H9 (cell line): ENCODE measurements around the gene ATXN7. TPM values are rescaled to one million over a fixed set of nuclear protein-coding genes. Genes with fewer than 3 reads are reported as not detected.

ENCODE experiments used
- DNase-seq: peaks from one replicate; pipeline ENCODE4 v3.0.0-alpha.2; 2017
- H2AFZ ChIP-seq: one replicate; pipeline ENCODE4 v1.6.1; 2013; ENCODE audit warnings: mild to moderate bottlenecking, low read length, control low read depth, moderate library complexity
- H2AK5ac ChIP-seq: 2 replicates; pipeline ENCODE4 v1.6.1; 2013; ENCODE audit warnings: low read length, control low read depth, mixed read lengths; ENCODE audit not compliant: insufficient read length
- H2BK120ac ChIP-seq: one replicate; pipeline ENCODE4 v1.6.1; 2013; ENCODE audit warnings: low read depth, mild to moderate bottlenecking, low read length, control low read depth, inconsistent platforms; ENCODE audit not compliant: poor library complexity, severe bottlenecking
- H2BK12ac ChIP-seq: 2 replicates; pipeline ENCODE4 v1.6.1; 2013; ENCODE audit warnings: low read length, control low read depth, mixed read lengths, low read depth; ENCODE audit not compliant: insufficient read length
- H2BK15ac ChIP-seq: 2 replicates; pipeline ENCODE4 v1.6.1; 2013; ENCODE audit warnings: low read depth, low read length, control low read depth
- H2BK20ac ChIP-seq: one replicate; pipeline ENCODE4 v1.6.1; 2013; ENCODE audit warnings: low read depth, mild to moderate bottlenecking, low read length, control low read depth, inconsistent platforms; ENCODE audit not compliant: poor library complexity, severe bottlenecking
- H2BK5ac ChIP-seq: 2 replicates; pipeline ENCODE4 v1.6.1; 2013; ENCODE audit warnings: low read length, control low read depth, mixed read lengths; ENCODE audit not compliant: insufficient read length
- H3K14ac ChIP-seq: 2 replicates; pipeline ENCODE4 v1.6.1; 2013; ENCODE audit warnings: low read length, control low read depth; ENCODE audit not compliant: insufficient read depth
- H3K18ac ChIP-seq: 2 replicates; pipeline ENCODE4 v1.6.1; 2013; ENCODE audit warnings: low read depth, mild to moderate bottlenecking, mixed read lengths, low read length, control low read depth; ENCODE audit not compliant: insufficient read length
- H3K23ac ChIP-seq: 2 replicates; pipeline ENCODE4 v1.6.1; 2013; ENCODE audit warnings: low read length, control low read depth, mixed read lengths, low read depth; ENCODE audit not compliant: insufficient read length
- H3K23me2 ChIP-seq: 2 replicates; pipeline ENCODE4 v1.6.1; 2013; ENCODE audit warnings: low read depth, mild to moderate bottlenecking, mixed read lengths, low read length, control low read depth; ENCODE audit not compliant: insufficient read length, poor library complexity, severe bottlenecking
- H3K27ac ChIP-seq: 2 replicates; pipeline ENCODE4 v1.5.1; 2013; ENCODE audit warnings: low read length, control low read depth, mixed read lengths, low read depth; ENCODE audit not compliant: insufficient read length
- H3K27me3 ChIP-seq: 2 replicates; pipeline ENCODE4 v1.6.1; 2013; ENCODE audit warnings: low read length, control low read depth, inconsistent platforms; ENCODE audit not compliant: insufficient read depth
- H3K4ac ChIP-seq: 2 replicates; pipeline ENCODE4 v1.6.1; 2013; ENCODE audit warnings: low read depth, mild to moderate bottlenecking, control low read depth, inconsistent platforms, low read length, moderate library complexity
- H3K4me1 ChIP-seq: 2 replicates; pipeline ENCODE4 v1.6.1; 2013; ENCODE audit warnings: low read length, control low read depth, inconsistent platforms; ENCODE audit not compliant: insufficient read depth
- H3K4me2 ChIP-seq: 2 replicates; pipeline ENCODE4 v1.6.1; 2013; ENCODE audit warnings: low read length, control low read depth, mixed read lengths; ENCODE audit not compliant: insufficient read length, insufficient read depth
- H3K56ac ChIP-seq: 2 replicates; pipeline ENCODE4 v1.6.1; 2013; ENCODE audit warnings: low read depth, mild to moderate bottlenecking, mixed read lengths, low read length, control low read depth; ENCODE audit not compliant: insufficient read length
- H3K79me1 ChIP-seq: 2 replicates; pipeline ENCODE4 v1.6.1; 2013; ENCODE audit warnings: low read depth, mild to moderate bottlenecking, moderate library complexity, low read length, control low read depth, inconsistent platforms; ENCODE audit not compliant: insufficient read depth, poor library complexity, severe bottlenecking
- H3K79me2 ChIP-seq: 2 replicates; pipeline ENCODE4 v1.6.1; 2013; ENCODE audit warnings: low read length, control low read depth, inconsistent platforms; ENCODE audit not compliant: insufficient read depth
- H3K9ac ChIP-seq: 2 replicates; pipeline ENCODE4 v1.6.1; 2013; ENCODE audit warnings: low read length, control low read depth, mixed read lengths; ENCODE audit not compliant: insufficient read length; ENCODE audit errors: extremely low read depth
- H3K9me3 ChIP-seq: one replicate; pipeline ENCODE4 v1.6.1; 2013; ENCODE audit warnings: low read depth, low read length, inconsistent platforms; ENCODE audit not compliant: control insufficient read depth
- H3T11ph ChIP-seq: one replicate; pipeline ENCODE4 v1.6.1; 2013; ENCODE audit warnings: mild to moderate bottlenecking, low read length, control low read depth, inconsistent platforms
- H4K20me1 ChIP-seq: one replicate; pipeline ENCODE4 v1.6.1; 2013; ENCODE audit not compliant: control insufficient read depth, insufficient read length, insufficient read depth
- H4K5ac ChIP-seq: 2 replicates; pipeline ENCODE4 v1.6.1; 2013; ENCODE audit warnings: low read depth, mild to moderate bottlenecking, mixed read lengths, low read length, control low read depth; ENCODE audit not compliant: insufficient read length
- H4K8ac ChIP-seq: replicated peaks from 2 replicates; pipeline ENCODE4 v1.6.1; 2013; ENCODE audit warnings: low read length, control low read depth, mixed read lengths, low read depth; ENCODE audit not compliant: insufficient read length
- H4K91ac ChIP-seq: 2 replicates; pipeline ENCODE4 v1.6.1; 2013; ENCODE audit warnings: low read depth, mild to moderate bottlenecking, moderate library complexity, mixed read lengths, low read length, control low read depth; ENCODE audit not compliant: insufficient read length
- H3K27ac Mint-ChIP-seq, 3 experiments: 2 replicates in 2 of 3; 3 replicates in 1 of 3; pipeline ENCODE4 v1.8.0; 2020 to 2021; ENCODE audit warnings: mixed read lengths in 3 of 3, mild to moderate bottlenecking in 1 of 3, moderate library complexity in 1 of 3
- H3K27me3 Mint-ChIP-seq: 2 replicates; pipeline ENCODE4 v1.8.0; 2021; ENCODE audit warnings: low read depth, mild to moderate bottlenecking, moderate library complexity, mixed read lengths
- H3K36me3 Mint-ChIP-seq, 3 experiments: 2 replicates in 2 of 3; 3 replicates in 1 of 3; pipeline ENCODE4 v1.8.0; 2020 to 2021; ENCODE audit warnings: low read depth in 3 of 3, mixed read lengths in 3 of 3; ENCODE audit not compliant: insufficient read depth in 1 of 3
- H3K4me1 Mint-ChIP-seq, 2 experiments: 2 replicates each; pipeline ENCODE4 v1.8.0; 2020; ENCODE audit warnings: mixed read lengths in 2 of 2
- H3K4me3 Mint-ChIP-seq, 2 experiments: 2 replicates in 1 of 2; 3 replicates in 1 of 2; pipeline ENCODE4 v1.8.0; 2020 to 2021; ENCODE audit warnings: mild to moderate bottlenecking in 2 of 2, mixed read lengths in 2 of 2, moderate library complexity in 1 of 2
- H3K9me3 Mint-ChIP-seq, 2 experiments: 2 replicates in 1 of 2; 3 replicates in 1 of 2; pipeline ENCODE4 v1.8.0; 2020; ENCODE audit warnings: mild to moderate bottlenecking in 2 of 2, mixed read lengths in 2 of 2, moderate library complexity in 1 of 2
- CTCF ChIP-seq: fragments of 200-600 bp; sonication (generic); conservative IDR thresholded peaks from 3 replicates; pipeline ENCODE4 v1.8.0; 2021; ENCODE audit warnings: antibody characterized with exemption, mild to moderate bottlenecking
- WGBS: extraction: QIAGEN DNeasy Blood & Tissue Kit; methylation state at CpG from one replicate; pipeline ENCODE4 v1.1.7; 2013; ENCODE audit warnings: missing lambda C conversion rate, low lambda C conversion rate, mixed read lengths; ENCODE audit not compliant: insufficient read length; ENCODE audit errors: extremely low coverage; 5-methylcytosine and 5-hydroxymethylcytosine counted together
- total RNA-seq: library from RNA; stranded (reverse); gene quantifications from 2 replicates; pipeline ENCODE4 v1.2.1, GENCODE V29; 2021

ATXN7 gene
- total RNA-seq, 1 experiment from 2014 or later: 21.5 TPM

DNA sequence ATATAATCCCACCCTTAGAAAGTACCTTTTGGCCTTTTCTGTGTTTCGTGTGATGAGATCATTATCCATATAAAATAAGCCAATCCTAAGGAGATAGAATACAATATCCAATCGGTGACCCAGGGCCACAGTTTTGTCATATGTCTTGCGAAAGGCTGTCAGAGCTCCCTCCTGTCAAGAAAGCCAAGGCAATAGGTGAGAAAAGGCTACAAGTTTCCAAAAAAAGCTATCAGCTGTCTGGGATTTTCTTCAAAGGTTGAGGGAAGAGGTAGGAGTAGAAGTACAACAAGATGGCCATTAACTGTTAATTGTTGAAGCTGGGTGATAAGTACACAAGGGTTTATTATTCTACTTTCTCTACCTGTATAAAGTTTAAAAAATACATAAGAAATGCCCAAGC, 155.6 kb downstream of the ATXN7 start:
- H3K9me3 Mint-ChIP-seq: no peaks in the 10 kb centered on the region; a peak in 1 of 5 replicates

More for the DNA sequence above, 155.6 kb downstream of the ATXN7 start:
- Histone ChIP-seq H3K79me2 (peaks cover 11% of the 10 kb centered on the region; the same call in 1 of the 2 replicates), H3K23ac (no peak overlapping the region), H3K4me1 (no peaks in the 10 kb centered on the region), H3K14ac (no peak overlapping the region), H3K9ac (no peak overlapping the region), H3K23me2 (peaks cover 3% of the 10 kb centered on the region), H4K20me1 (no peaks in the 10 kb centered on the region), H3K27ac (no peak overlapping the region), H3K79me1 (no peaks in the 10 kb centered on the region), H4K91ac (no peak overlapping the region), H3K27me3 (no peaks in the 10 kb centered on the region), H2BK5ac (no peak overlapping the region), H3K4ac (no peak overlapping the region), H2BK120ac (no peak overlapping the region), H3K4me2 (no peak overlapping the region), H3K56ac (no peak overlapping the region), H2BK15ac (no peak overlapping the region), H3K18ac (no peak overlapping the region), H4K5ac (no peak overlapping the region), H3T11ph (no peak overlapping the region), H2AFZ (no peak overlapping the region), H3K9me3 (no peaks in the 10 kb centered on the region), H2AK5ac (no peak overlapping the region), H2BK12ac (no peak overlapping the region), H2BK20ac (no peak overlapping the region), H4K8ac (no peak overlapping the region)
- no peaks in the 10 kb centered on the region for H3K27me3 Mint-ChIP-seq
- no peak for TF ChIP-seq CTCF
- H3K27ac Mint-ChIP-seq: no peak overlapping the region
- no peak for DNase-seq
- H3K4me1 Mint-ChIP-seq: peaks cover 14 to 16% of the 10 kb centered on the region in 2 experiments
- peaks cover 27 to 68% (median 63%) of the 10 kb centered on the region in 3 experiments; a peak in 6 of 7 replicates for H3K36me3 Mint-ChIP-seq
- H3K4me3 Mint-ChIP-seq: no peak overlapping the region
- no CpG with 5 or more reads among the region's 3 CpGs for WGBS
